RWPE2 (cell line): ENCODE measurements around the gene ARFGEF3.

Experiments used
- ATAC-seq: fragments of 200-7000 bp; cut with Tn5 transposase; 3 replicates; pipeline ENCODE4 v1.9.1; 2021; ENCODE audit warnings: low read depth
- DNase-seq: peaks from one replicate; pipeline ENCODE4 v3.0.0-alpha.2; 2020; ENCODE audit warnings: low spot score
- H3K27ac ChIP-seq: fragments of 450-650 bp; 2 replicates; pipeline ENCODE4 v1.5.1; 2017; ENCODE audit warnings: mild to moderate bottlenecking; ENCODE audit not compliant: poor library complexity, severe bottlenecking
- H3K27me3 ChIP-seq: fragments of 250-450 bp; sonication (Bioruptor Pico); 2 replicates; pipeline ENCODE4 v1.5.1; 2021; ENCODE audit warnings: mild to moderate bottlenecking, moderate library complexity; ENCODE audit not compliant: insufficient read depth, poor library complexity, severe bottlenecking
- H3K36me3 ChIP-seq: fragments of 250-450 bp; sonication (Bioruptor Pico); 2 replicates; pipeline ENCODE4 v1.5.1; 2020; ENCODE audit warnings: low read depth, mild to moderate bottlenecking, moderate library complexity
- H3K4me1 ChIP-seq: fragments of 250-450 bp; sonication (Bioruptor Pico); 2 replicates; pipeline ENCODE4 v1.5.1; 2021; ENCODE audit warnings: mild to moderate bottlenecking, moderate library complexity; ENCODE audit not compliant: insufficient read depth, poor library complexity, severe bottlenecking
- H3K4me3 ChIP-seq: fragments of 250-450 bp; sonication (Bioruptor Pico); 2 replicates; pipeline ENCODE4 v1.5.1; 2021; ENCODE audit warnings: mild to moderate bottlenecking, moderate library complexity; ENCODE audit not compliant: severe bottlenecking
- H3K9me3 ChIP-seq: fragments of 250-450 bp; sonication (Bioruptor Pico); 2 replicates; pipeline ENCODE4 v1.5.1; 2021; ENCODE audit warnings: mild to moderate bottlenecking, moderate library complexity; ENCODE audit not compliant: severe bottlenecking
- CTCF ChIP-seq: fragments of 450-650 bp; IDR thresholded peaks from one replicate; pipeline ENCODE4 v1.5.1; 2017; ENCODE audit warnings: mild to moderate bottlenecking, moderate library complexity; ENCODE audit not compliant: poor library complexity, severe bottlenecking

Gene ARFGEF3

GRCh38 chr6:138248878-138249277, 87.1 kb downstream of the ARFGEF3 start:
- H3K4me3 ChIP-seq: no peak overlapping the region
- H3K27ac ChIP-seq: no peak overlapping the region
- peaks cover 3% of the 10 kb centered on the region for H3K4me1 ChIP-seq
- DNase-seq: no peak
- no peak for TF ChIP-seq CTCF
- H3K9me3 ChIP-seq: no peaks in the 10 kb centered on the region
- H3K27me3 ChIP-seq: no peaks in the 10 kb centered on the region
- no peak for ATAC-seq
- H3K36me3 ChIP-seq: no peaks in the 10 kb centered on the region

- no peaks in the 10 kb centered on the region for H3K9me3 ChIP-seq
- peaks cover 3% of the 10 kb centered on the region for H3K4me1 ChIP-seq
- no peak for TF ChIP-seq CTCF
- H3K27ac ChIP-seq: no peak overlapping the region
- ATAC-seq (no peak), DNase-seq (no peak)
- no peaks in the 10 kb centered on the region for H3K27me3 ChIP-seq
- H3K36me3 ChIP-seq: no peaks in the 10 kb centered on the region
- no peak overlapping the region for H3K4me3 ChIP-seq
Measured at GRCh38 chr6:138250053-138250452, 88.3 kb downstream of the ARFGEF3 start.

- Histone ChIP-seq H3K36me3 (no peaks in the 10 kb centered on the region), H3K4me3 (no peak overlapping the region), H3K4me1 (peaks cover 3% of the 10 kb centered on the region), H3K27ac (no peak overlapping the region), H3K27me3 (no peaks in the 10 kb centered on the region), H3K9me3 (no peaks in the 10 kb centered on the region)
- DNase-seq (peak; percentile 60), ATAC-seq (peak; percentile 82)
- TF ChIP-seq CTCF: no peak
Measured at GRCh38 chr6:138250513-138251247, 88.9 kb downstream of the ARFGEF3 start.

GRCh38 chr6:138253731-138254130, 92.0 kb downstream of the ARFGEF3 start:
- H3K4me3 ChIP-seq: no peak overlapping the region
- no peaks in the 10 kb centered on the region for H3K9me3 ChIP-seq
- ATAC-seq: no peak
- no peak overlapping the region for H3K27ac ChIP-seq
- H3K4me1 ChIP-seq: peaks cover 3% of the 10 kb centered on the region
- DNase-seq: no peak
- H3K36me3 ChIP-seq: no peaks in the 10 kb centered on the region
- H3K27me3 ChIP-seq: no peaks in the 10 kb centered on the region
- no peak for TF ChIP-seq CTCF

- TF ChIP-seq CTCF: no peak
- H3K36me3 ChIP-seq: no peaks in the 10 kb centered on the region
Measured at GRCh38 chr6:138255443-138255842, 93.7 kb downstream of the ARFGEF3 start.

More at GRCh38 chr6:138255443-138255842, 93.7 kb downstream of the ARFGEF3 start:
- ATAC-seq: no peak
- Histone ChIP-seq H3K27ac (no peak overlapping the region), H3K27me3 (no peaks in the 10 kb centered on the region), H3K4me1 (peaks cover 2% of the 10 kb centered on the region), H3K4me3 (no peak overlapping the region), H3K9me3 (no peaks in the 10 kb centered on the region)
- DNase-seq: no peak
